GM18517 (cell line): ENCODE measurements around the gene LAPTM4A.
"Not testable (repeated sequence)": the region's sequence is repeated elsewhere in the genome, so short reads cannot be mapped to it uniquely, and the experiment has no call there.

ENCODE experiments used
- ATAC-seq: cut with Tn5 transposase; IDR thresholded peaks from one replicate; pipeline ENCODE4 v1.9.1; 2021; ENCODE audit warnings: mild to moderate bottlenecking, moderate library complexity; ENCODE audit not compliant: unreplicated experiment

Gene LAPTM4A

DNA sequence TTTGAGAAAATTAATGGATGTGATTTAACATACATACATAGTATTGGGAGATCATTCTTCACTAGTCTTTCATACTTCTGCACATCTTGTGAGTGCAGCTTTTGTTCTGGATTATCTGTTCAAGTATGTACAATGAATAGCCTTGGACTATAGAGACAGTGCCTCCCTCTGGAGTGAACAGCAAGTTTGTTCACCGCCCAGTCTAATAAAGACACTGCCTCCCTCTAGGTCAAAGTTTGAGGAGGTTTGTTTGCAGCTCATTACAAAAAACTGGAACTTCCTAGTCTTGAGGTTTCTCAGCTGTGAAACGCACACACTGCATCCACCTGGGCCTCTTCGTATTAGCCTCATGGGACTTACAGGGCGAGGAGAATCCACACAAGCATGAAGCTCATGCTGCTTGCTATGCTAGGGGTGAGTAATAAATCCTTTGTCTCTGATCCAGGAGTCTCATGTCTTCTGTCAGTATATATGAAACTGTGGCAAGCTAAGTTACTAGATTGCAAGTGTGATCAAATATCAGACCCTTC, 26.0 kb upstream of the LAPTM4A start:
- ATAC-seq, result no peak

GRCh38 chr2:20076757-20077156, 25.3 kb upstream of the LAPTM4A start:
- no peak for ATAC-seq

- ATAC-seq, result no peak
Measured at GRCh38 chr2:20074901-20075300, 23.5 kb upstream of the LAPTM4A start.

DNA sequence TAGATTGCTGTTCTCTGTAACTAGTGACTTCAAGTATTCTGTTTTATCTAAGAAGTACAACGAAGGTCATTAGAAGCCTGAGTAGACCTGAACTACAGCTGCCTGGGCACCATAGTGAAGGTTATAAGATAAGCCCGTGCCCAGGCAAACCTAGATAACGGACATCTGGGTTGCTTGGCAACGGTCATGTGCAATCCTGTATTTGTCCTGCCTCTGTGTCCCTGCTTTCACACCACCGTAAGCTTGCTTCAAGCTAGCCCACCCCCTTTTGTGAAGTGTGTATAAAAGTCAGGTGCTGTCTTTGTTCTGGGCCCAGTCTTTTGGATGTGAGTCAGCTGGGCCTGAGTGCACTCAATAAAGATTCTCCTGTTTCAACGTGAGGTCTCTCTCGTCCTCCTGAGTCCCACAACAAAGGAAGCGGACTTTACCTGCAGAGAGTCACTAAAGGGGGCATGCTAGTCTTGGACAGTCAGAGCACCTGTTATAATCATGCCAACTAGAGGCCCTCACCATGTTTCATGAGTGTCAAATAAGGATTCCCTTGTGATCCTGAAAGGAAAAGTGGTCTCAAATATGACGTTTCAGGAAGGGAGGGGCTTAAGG, 22.7 kb upstream of the LAPTM4A start:
- not testable (repeated sequence) for ATAC-seq

- ATAC-seq, result no peak
Measured at GRCh38 chr2:20073460-20073859, 22.0 kb upstream of the LAPTM4A start.

- ATAC-seq, result no peak
Measured at GRCh38 chr2:20072436-20073158, 21.2 kb upstream of the LAPTM4A start.

DNA sequence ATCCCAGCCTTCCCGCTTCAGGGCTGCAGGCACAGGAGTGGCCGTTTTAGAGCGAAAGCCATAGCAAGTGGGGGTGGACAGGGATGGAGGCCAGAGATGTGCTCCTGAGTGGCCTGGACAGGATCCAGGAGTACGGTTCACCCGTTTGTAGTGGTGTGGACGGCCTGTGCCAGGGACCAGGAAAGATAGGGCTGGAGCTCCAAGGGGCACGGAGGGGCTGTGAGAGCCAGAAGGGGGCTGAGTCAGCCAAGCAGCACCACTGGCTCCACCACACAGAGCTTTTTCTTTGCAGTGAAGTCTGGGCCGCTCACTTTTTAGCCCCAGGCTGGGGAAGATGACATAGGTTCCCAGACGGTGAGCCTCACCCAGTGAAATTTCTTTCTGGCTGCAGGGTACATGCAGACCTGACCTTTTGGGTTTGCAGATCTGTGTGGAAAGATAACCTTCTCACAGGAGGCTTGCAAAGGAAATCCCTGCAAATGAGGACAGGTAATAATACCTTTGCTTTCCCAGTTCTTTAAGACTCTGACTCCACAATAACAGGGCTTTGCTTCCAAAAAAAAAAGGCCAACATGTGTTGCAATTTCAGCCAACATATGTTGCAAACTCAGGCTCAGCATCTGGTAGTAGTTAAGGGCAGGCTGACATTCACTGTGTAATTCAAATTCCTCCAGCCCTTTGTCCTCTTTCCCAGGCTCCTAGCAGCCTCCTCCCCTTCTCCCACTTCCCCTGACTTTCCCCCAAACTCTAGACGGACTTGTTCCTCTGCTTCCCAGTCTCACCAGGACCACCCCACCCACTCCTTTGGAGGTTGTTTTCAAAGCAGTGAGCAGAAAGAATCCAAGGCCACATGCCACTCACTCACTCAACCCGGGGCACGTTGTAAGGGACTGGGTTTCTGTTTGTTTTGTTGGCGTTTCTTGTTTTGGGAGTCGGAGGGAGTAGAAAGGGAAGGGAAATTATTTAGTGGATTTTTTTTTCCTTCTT, 20.3 kb upstream of the LAPTM4A start:
- no peak for ATAC-seq

DNA sequence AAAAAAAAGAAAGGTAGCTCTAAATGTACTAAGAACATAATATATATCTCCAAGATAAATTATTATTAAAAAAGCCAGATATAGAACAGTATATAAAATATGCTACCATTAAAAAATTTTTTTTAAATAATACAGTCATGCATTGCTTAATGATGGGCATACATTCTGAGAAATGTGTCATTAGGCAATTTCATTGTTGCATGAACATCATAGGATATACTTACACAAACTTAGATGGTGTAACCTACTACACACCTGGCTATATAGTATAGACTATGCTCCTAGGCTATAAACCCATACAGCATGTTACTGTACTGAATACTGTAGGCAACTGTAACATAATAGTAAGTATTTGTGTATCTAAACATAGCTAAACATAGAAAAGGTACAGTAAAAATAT, 18.3 kb upstream of the LAPTM4A start:
- ATAC-seq, result no peak

GRCh38 chr2:20067992-20068584, 16.7 kb upstream of the LAPTM4A start:
- ATAC-seq, result no peak

DNA sequence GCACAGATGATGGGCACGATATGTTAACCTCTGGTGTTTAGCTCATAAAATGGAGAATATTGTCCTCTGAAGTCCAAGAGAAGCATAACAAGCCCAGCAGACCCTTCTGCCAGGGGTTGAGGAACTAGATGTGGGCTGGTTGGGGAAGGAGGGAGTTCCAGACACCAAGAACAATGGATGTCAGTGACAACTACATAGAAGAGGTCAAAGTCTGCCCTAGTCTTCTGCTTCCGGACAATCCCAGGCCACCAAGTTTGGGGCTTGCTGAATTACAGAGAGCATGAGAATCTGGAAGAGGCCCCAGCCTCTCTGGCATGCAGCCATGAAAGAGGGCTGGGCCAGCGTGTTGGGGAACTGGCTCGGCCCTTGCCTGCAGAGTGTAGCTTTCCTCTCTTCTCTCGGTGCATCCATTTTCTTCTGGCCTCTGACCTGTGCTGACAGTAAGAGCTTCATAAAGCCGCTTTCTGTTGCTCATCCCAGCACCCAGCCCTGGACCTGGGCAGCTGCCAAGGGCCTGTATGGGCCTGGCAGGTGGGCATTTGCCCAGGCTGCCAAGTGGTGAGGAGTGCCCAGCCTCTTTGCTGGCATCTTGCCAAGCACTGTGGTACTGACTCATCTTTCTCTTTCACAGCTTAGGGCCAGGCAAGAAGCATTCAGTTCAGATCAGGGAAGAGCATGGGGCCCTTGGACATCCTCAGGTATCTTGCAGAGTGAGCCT, 14.6 kb upstream of the LAPTM4A start:
- ATAC-seq, result no peak

DNA sequence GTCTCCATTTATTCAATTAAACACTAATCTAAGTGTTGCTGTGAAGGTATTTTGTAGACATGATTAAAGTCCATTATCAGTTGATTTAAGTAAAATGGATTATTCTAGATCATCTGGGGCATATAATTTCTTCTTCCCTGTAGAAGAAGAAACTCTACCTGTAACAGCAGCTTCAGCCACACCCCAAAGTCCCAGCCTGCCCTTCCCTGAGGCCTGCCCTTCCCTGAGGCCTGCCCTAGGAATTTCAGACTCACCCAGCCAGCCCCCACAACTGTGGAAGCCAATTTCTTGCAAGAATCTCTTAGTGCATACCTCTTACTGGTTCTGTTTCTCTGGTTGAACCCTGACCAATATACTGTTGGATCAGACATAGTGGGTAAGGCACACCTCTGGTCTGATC, 13.4 kb upstream of the LAPTM4A start:
- no peak for ATAC-seq

- no peak for ATAC-seq
Measured at GRCh38 chr2:20064421-20064820, 13.0 kb upstream of the LAPTM4A start.

DNA sequence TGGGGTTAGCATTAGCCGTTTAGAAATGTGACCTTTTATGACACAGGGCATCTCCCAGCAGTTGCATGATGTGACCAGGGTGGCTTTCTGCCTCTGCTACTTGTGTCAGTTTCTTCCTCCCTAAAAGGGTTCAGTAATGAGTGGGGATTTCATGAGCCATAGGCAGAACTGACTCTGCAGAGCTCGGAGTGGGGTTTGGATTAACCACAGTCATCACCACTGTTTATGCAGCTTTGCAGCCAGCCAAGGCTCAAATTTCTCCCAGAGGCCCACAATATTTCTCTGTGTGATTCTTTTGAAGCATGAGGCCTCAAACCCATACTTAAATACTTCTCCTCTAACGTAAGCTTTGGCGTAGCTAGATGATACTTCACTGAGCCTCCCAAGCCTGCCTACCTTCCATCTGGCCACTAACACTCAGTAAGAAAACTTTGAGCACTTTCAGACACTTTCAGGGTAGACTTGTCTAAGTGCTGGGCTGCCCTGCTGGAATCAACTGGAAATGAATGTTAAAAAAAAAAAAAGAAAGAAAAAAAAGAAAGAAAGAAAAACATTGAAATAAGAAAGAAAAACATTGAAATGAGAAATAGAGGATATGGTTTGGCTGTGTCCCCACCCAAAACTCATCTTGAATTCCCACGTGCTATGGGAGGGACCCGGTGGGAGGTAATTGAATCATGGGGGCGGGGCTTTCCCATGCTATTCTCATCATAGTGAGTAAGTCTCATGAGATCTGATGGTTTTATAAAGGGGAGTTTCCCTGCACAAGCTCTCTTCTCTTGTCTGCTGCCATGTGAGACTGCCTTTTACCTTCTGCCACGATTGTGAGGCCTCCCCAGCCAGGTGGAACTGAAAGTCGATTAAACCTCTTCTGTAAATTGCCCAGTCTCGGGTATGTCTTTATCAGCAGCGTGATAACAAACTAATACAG, 11.5 kb upstream of the LAPTM4A start:
- ATAC-seq, result no peak

GRCh38 chr2:20061940-20062339, 10.5 kb upstream of the LAPTM4A start:
- ATAC-seq, result no peak

DNA sequence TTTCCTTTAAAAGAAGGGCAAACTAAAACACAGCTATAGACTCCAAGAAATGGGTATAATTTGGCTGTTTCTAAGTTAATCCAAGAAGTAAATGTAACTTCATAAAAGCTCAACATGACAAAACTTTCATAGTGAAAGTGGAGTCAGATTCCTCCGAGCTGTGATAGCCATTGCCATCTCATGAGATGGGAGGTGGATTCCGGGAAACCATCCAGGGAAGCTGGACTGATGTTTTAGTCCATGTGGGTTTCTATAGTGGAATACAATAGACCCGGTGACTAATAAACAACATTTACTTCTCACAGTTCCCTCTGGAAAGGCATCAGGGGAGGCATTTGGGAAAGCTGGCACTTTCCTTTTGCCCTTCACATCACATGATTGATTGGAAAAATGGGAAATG, 10.0 kb upstream of the LAPTM4A start:
- ATAC-seq, result no peak

GRCh38 chr2:20060106-20060505, 8.7 kb upstream of the LAPTM4A start:
- no peak for ATAC-seq

DNA sequence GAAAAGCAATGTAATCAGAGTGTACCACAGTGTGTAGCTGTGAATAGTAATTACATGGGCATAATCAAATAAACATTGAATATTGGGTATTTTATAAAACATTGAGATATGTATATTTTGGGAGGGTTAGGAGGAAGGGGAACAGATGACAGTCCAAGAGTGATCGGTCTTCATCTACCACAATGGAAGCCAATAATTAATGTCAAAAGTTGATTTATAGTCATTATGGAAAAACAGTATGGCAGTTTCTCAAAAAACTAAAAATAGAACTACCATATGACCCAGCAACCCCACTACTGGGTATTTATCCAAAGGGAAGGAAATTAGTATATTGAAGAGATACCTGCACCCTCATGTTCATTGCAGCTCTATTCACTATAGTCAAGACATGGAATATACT, 5.8 kb upstream of the LAPTM4A start:
- no peak for ATAC-seq

DNA sequence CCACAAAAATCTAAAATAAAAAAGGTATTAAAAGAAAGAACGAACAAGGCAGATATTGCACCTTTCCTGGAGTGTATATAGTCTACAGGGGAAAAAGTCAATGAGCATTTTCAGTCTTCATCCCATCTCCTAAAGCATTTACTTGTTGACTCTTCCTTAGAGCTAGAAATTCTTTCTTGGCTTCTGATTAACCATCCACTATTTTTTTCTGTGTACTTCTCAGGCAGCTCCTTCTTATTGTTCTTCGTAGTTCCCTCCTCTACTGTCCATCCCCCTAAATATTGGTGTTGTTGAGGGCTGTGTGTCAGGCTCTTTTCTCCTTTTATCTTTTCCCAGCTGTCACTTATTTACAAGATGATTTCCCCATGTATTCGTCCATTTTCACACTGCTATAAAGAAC, 3.5 kb upstream of the LAPTM4A start:
- no peak for ATAC-seq

DNA sequence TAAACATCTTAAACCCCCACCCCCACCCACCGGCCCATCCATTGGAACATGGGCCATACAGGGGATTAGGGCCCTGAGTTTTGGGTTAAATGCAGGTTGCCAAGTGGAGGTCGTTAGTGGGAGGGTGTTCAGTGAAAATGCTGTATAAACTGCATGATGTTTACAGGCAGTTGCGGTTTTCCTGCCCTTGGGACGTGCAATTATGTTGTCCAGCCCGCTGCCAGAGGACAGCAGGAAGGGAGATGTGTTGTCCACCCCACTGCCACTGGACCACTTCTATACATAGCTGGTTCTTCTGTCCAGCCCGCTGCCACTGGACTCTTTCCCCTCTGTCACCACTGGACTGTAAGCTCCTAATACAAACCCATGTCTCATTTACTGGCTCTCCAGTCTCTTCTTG, 2.7 kb upstream of the LAPTM4A start:
- ATAC-seq, result no peak
